Ramos (cell line): ENCODE data around the gene TMPRSS3.

Source experiments
- in situ Hi-C: fragments of 300-500 bp; cut with MboI; formaldehyde crosslinking; loops from one replicate; pipeline ENCODE4 v1.14.3; 2022; ENCODE audit warnings: low sequenced_read_pairs; ENCODE audit not compliant: unreplicated experiment

The TMPRSS3 gene

DNA sequence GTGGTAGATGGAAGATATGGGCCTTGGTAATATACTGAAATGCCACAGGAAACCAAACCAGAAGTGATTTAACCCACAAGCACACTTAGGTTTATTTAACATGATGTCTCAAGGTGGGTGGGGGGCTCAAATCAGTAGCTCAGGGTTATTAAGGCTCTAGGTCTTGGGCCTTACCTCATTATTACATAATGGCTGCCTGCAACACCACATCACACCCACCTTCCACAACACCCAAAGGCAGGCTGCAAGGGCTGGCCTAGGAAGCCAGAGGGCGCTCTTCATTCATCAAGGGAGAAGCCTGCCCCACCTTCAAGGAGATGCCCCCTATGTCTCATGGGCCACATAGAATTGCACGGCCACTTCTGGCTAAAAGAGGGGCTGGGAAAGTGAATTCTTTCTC is 35.5 kb downstream of the TMPRSS3 start:
- in situ Hi-C loops, result no loop called here

GRCh38 chr21:42358937-42359336 is 36.9 kb downstream of the TMPRSS3 start:
- in situ Hi-C loops, result no loop called here

GRCh38 chr21:42358261-42358660 is 37.6 kb downstream of the TMPRSS3 start:
- in situ Hi-C loops, result no loop called here

DNA sequence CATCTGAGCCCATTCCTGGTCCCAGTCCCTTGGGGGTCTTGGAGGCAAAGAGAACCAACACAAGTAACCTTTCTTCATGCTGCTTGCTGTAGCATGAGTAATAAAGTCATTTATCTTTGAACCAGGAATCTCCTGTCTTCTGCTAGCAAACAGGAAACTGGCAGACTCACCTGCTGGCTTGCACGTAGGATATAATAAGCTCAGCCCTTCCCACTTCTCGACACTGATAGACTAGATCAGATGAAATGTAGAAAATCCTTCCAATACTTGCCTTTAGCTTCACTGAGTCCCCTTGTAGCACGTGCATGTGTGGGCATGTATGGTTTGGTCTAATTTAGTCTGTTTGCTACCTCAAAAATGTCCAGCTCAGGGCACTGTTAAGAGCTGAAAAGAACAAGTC is 38.5 kb downstream of the TMPRSS3 start:
- in situ Hi-C loops, result no loop called here

DNA sequence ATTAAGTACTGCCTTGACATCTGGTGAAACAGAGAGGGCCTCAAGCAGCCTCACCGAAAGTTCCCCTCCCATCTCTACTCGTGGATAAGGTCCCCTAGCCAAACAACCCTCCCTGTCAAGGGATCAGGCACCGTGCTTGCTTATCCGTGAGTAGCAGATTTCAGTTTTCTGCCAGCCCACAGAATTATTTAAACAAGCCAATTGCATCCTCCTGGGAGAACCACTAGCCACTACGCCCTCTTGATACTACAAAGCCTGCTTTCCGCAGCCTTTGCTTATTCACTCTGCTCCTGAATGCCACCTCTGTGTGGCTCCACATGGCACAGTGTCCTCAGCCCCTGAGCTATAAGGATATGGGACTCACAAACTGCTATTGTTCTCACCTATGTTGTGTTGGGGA is 39.2 kb downstream of the TMPRSS3 start:
- in situ Hi-C loops, result no loop called here

DNA sequence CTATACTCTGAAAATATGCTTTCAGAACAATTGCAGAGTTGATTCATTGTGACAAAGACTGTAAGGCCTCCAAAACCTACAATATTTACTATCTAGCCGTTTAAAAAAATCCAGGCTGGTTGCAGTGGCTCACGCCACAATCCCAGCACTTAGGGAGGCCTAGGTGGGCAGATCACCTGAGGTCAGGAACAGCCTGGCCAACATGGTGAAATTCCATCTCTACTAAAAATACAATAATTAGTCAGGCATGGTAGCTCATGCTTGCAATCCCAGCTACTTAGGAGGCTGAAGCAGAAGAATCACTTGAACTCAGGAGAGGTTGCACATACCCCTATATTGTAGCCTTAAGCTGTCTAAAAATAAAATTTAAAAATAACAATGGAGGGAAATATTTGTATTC is 39.8 kb downstream of the TMPRSS3 start:
- in situ Hi-C loops, result no loop called here

GRCh38 chr21:42353623-42354022 is 42.2 kb downstream of the TMPRSS3 start:
- in situ Hi-C loops, result no loop called here

GRCh38 chr21:42352441-42353095 is 43.3 kb downstream of the TMPRSS3 start:
- in situ Hi-C loops, result no loop called here

- in situ Hi-C loops, result no loop called here
Observed at GRCh38 chr21:42351626-42352440, 44.0 kb downstream of the TMPRSS3 start.

GRCh38 chr21:42350927-42351426 is 44.9 kb downstream of the TMPRSS3 start, which contains the start of gene TFF2:
Gene TFF2 (minus strand): TSS chr21:42350994. CDS start chr21:42350957, 37 bp downstream.
- in situ Hi-C loops, result no loop called here

- in situ Hi-C loops, result no loop called here
Observed at GRCh38 chr21:42350318-42350910, 45.4 kb downstream of the TMPRSS3 start.

DNA sequence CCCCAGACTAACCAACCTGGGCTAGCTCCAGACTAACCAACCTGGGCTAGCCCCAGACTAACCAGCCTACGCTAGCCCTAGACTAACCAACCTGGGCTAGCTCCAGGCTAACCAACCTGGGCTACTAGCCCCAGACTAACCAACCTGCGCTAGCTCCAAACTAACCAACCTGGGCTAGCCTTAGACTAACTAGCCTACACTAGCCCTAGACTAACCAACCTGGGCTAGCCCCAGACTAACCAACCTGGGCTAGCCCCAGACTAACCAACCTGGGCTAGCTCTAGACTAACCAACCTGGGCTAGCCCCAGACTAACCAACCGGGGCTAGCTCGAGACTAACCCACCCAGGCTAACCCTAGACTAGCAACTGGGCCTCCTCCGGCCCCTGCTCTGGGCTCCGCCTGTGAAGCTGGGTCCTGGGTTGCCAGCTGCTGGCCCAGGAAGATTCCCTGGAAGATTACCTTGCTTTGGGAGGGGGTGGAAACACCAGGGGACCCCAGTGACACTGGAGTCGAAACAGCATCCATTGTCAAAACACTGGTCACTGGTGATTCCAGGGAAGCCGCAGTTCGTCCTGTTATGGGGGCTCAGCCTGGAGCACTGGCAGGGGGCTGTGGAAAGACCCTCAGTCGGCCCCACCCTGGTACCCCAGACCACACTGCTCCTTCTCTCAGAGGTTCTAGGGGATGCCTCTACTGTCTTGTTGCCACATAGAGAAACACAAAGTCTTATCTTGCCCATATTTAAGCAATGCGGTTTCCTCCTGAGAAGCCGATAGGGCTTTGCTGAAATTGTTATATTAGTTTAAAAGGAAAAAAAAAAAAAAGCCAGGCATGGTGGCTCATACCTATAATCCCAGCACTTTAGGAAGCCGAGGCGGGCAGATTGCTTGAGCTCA is 46.2 kb downstream of the TMPRSS3 start:
- in situ Hi-C loops, result no loop called here

GRCh38 chr21:42348762-42349161 is 47.1 kb downstream of the TMPRSS3 start:
- in situ Hi-C loops, result no loop called here

GRCh38 chr21:42347601-42348327 is 48.1 kb downstream of the TMPRSS3 start:
- in situ Hi-C loops, result no loop called here

GRCh38 chr21:42346866-42347600 is 48.8 kb downstream of the TMPRSS3 start:
- in situ Hi-C loops, result no loop called here

GRCh38 chr21:42346441-42346840 is 49.4 kb downstream of the TMPRSS3 start:
- in situ Hi-C loops, result no loop called here

DNA sequence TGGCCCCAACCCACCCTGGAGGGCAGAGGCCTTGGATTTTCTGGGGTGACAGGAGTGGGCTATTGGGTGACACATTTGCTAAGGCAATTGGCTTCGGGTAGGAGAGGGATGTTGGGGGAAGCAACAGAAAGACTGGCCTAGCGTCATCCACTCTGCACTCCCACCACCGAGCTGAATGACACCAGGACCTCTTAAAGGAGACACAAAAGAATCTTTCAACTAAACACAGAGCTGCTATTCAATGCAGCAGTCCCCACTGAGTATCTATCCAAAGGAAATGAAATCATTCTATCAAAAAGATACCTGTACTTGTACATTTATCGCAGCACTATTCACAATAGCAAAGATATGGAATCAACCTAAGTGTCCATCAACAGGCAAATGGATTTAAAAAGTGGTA is 51.2 kb downstream of the TMPRSS3 start:
- in situ Hi-C loops, result no loop called here

DNA sequence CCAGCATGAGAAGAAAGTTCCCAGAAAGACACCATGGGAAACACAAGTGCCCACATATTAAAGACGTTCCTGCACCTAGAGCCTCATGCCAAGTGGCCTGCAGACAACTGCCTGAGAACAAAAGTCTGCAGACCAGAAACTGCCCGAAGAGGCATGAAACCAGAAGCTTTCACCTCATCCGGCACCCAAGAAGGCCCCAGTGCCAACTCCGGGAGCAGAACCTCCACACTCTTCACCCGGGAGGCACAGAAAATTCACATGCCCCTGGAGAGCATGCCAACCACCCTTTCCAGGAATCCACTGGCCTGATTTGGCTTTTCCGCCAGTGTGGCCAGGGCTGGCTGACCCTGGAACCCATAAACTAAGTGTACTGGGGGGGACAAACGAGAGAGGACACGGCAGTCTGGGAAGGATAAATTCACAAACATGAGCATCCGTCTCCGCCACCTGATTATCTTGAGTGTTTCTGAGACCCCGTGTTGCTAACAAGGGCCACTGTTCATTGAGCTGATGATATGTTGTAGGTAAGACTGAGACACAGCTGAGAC is 51.8 kb downstream of the TMPRSS3 start:
- in situ Hi-C loops, result no loop called here

GRCh38 chr21:42343556-42343955 is 52.3 kb downstream of the TMPRSS3 start:
- in situ Hi-C loops, result no loop called here
